Neural progenitor cell (in vitro differentiated cells): ENCODE measurements around the gene SMG6.

ENCODE experiments used
- EZH2phosphoT487 ChIP-seq: fragments of 200-600 bp; sonication (generic); IDR thresholded peaks from 2 replicates; pipeline ENCODE4 v1.6.1; 2017; ENCODE audit warnings: antibody characterized with exemption
- TF ChIP-seq, protein P1 (sequence below): fragments of 200-600 bp; sonication (generic); IDR thresholded peaks from 2 replicates; pipeline ENCODE4 v1.5.1; 2017; ENCODE audit warnings: antibody characterized with exemption, mild to moderate bottlenecking

DNA sequence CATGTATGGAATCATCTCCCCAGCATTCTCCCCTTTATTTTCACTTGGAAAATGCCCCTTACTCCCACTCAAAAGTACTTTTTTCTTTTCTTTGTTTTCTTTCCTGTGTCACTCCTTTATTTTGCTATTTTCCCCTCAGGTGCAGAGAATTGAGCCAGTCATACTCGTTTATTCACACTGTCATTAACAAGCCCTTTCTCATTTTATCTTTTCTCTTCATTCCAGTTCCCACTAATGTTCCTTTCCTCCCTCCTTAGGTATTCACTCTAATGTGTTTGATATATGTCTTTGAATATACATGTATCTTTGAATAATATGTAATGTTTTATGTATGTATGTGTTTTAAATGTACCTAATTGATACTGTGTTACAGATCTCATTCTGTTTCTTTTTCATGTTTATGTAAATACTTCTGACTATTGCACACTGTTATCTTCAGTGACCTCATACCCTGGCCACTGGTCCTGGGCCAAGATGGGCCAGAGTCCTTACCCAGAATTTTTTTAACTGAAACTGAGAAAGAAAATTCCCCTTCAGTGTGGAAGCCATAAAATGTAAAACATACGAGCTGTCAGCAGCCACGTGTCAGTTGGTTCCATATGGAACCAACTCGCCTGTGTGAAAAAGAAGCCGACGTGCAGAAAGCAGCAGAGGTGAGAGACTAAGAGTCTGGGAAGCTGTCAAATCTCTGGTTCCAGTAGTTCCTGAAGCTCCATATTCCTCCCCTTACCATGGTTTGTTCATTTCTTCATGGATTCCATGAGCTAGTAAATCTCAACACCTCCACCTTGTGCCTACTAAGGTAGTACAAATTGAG lies 6.0 kb upstream of the SMG6 start:
- TF ChIP-seq, protein P1, sequence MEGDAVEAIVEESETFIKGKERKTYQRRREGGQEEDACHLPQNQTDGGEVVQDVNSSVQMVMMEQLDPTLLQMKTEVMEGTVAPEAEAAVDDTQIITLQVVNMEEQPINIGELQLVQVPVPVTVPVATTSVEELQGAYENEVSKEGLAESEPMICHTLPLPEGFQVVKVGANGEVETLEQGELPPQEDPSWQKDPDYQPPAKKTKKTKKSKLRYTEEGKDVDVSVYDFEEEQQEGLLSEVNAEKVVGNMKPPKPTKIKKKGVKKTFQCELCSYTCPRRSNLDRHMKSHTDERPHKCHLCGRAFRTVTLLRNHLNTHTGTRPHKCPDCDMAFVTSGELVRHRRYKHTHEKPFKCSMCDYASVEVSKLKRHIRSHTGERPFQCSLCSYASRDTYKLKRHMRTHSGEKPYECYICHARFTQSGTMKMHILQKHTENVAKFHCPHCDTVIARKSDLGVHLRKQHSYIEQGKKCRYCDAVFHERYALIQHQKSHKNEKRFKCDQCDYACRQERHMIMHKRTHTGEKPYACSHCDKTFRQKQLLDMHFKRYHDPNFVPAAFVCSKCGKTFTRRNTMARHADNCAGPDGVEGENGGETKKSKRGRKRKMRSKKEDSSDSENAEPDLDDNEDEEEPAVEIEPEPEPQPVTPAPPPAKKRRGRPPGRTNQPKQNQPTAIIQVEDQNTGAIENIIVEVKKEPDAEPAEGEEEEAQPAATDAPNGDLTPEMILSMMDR: no peak
- no peak for TF ChIP-seq EZH2phosphoT487
